Measurements from ENCODE around the gene PRIM1.
"Not testable (repeated sequence)": the region's sequence is repeated elsewhere in the genome, so short reads cannot be mapped to it uniquely, and the experiment has no call there.

The PRIM1 gene

GRCh38 chr12:56721216-56721615, 30.9 kb downstream of the PRIM1 start:
- H2AFZ ChIP-seq (ENCODE audit: low read depth, low read length), result no peak overlapping the region
- H3K36me3 ChIP-seq (ENCODE audit: insufficient read depth, low read length), result peaks cover 49% of the 10 kb centered on the region
- no peak overlapping the region for H3K4me3 ChIP-seq (ENCODE audit: low read length)
- no peaks in the 10 kb centered on the region for H3K9me3 ChIP-seq (ENCODE audit: low read length)
- no peaks in the 10 kb centered on the region for H3K27me3 ChIP-seq (ENCODE audit: insufficient read depth, low read length)
- H3K4me1 ChIP-seq (ENCODE audit: insufficient read depth, low read length), result peaks cover 26% of the 10 kb centered on the region

GRCh38 chr12:56720731-56721151, 31.4 kb downstream of the PRIM1 start:
- Histone ChIP-seq H3K27me3 (ENCODE audit: insufficient read depth, low read length) (no peaks in the 10 kb centered on the region), H2AFZ (ENCODE audit: low read depth, low read length) (no peak overlapping the region), H3K4me1 (ENCODE audit: insufficient read depth, low read length) (peaks cover 22% of the 10 kb centered on the region), H3K9me3 (ENCODE audit: low read length) (no peaks in the 10 kb centered on the region), H3K36me3 (ENCODE audit: insufficient read depth, low read length) (peaks cover 54% of the 10 kb centered on the region), H3K4me3 (ENCODE audit: low read length) (no peak overlapping the region)

- H3K27me3 ChIP-seq (ENCODE audit: insufficient read depth, low read length), result no peaks in the 10 kb centered on the region
- H3K9me3 ChIP-seq (ENCODE audit: low read length), result no peaks in the 10 kb centered on the region
- H3K36me3 ChIP-seq (ENCODE audit: insufficient read depth, low read length), result peaks cover 69% of the 10 kb centered on the region
- H3K4me1 ChIP-seq (ENCODE audit: insufficient read depth, low read length), result peaks cover 21% of the 10 kb centered on the region
- H3K4me3 ChIP-seq (ENCODE audit: low read length), result no peak overlapping the region
- H2AFZ ChIP-seq (ENCODE audit: low read depth, low read length), result no peak overlapping the region
These were observed 33.1 kb downstream of the PRIM1 start for GRCh38 chr12:56719056-56719455.

DNA sequence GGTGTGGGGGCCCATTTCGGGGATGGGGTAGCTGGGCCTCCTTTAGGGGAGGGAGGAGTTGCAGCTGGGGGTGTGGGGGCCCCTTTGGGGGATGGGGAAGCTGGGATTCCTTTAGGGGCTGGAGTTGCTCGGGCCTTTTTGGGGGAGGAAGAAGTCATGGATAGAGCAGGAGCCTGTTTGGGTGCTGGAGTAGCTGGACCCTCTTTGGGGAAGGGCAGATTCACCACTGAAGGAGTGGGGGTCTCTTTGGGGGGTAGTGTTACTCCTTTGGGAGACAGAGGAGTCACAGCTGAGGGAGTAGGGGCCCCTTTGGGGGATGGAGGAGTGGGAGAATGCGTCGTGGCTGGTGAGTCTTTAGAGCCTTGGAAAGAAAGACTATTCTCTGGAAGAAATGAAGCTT, 33.5 kb downstream of the PRIM1 start:
- Histone ChIP-seq H2AFZ (ENCODE audit: low read depth, low read length) (no peak overlapping the region), H3K9me3 (ENCODE audit: low read length) (no peaks in the 10 kb centered on the region), H3K4me3 (ENCODE audit: low read length) (no peak overlapping the region), H3K4me1 (ENCODE audit: insufficient read depth, low read length) (peaks cover 17% of the 10 kb centered on the region), H3K27me3 (ENCODE audit: insufficient read depth, low read length) (no peaks in the 10 kb centered on the region), H3K36me3 (ENCODE audit: insufficient read depth, low read length) (peaks cover 73% of the 10 kb centered on the region)

GRCh38 chr12:56718149-56718548, 34.0 kb downstream of the PRIM1 start:
- no peaks in the 10 kb centered on the region for H3K9me3 ChIP-seq (ENCODE audit: low read length)
- peaks cover 12% of the 10 kb centered on the region for H3K4me1 ChIP-seq (ENCODE audit: insufficient read depth, low read length)
- H3K27me3 ChIP-seq (ENCODE audit: insufficient read depth, low read length), result no peaks in the 10 kb centered on the region
- H3K36me3 ChIP-seq (ENCODE audit: insufficient read depth, low read length), result peaks cover 77% of the 10 kb centered on the region
- no peak overlapping the region for H2AFZ ChIP-seq (ENCODE audit: low read depth, low read length)
- H3K4me3 ChIP-seq (ENCODE audit: low read length), result no peak overlapping the region

DNA sequence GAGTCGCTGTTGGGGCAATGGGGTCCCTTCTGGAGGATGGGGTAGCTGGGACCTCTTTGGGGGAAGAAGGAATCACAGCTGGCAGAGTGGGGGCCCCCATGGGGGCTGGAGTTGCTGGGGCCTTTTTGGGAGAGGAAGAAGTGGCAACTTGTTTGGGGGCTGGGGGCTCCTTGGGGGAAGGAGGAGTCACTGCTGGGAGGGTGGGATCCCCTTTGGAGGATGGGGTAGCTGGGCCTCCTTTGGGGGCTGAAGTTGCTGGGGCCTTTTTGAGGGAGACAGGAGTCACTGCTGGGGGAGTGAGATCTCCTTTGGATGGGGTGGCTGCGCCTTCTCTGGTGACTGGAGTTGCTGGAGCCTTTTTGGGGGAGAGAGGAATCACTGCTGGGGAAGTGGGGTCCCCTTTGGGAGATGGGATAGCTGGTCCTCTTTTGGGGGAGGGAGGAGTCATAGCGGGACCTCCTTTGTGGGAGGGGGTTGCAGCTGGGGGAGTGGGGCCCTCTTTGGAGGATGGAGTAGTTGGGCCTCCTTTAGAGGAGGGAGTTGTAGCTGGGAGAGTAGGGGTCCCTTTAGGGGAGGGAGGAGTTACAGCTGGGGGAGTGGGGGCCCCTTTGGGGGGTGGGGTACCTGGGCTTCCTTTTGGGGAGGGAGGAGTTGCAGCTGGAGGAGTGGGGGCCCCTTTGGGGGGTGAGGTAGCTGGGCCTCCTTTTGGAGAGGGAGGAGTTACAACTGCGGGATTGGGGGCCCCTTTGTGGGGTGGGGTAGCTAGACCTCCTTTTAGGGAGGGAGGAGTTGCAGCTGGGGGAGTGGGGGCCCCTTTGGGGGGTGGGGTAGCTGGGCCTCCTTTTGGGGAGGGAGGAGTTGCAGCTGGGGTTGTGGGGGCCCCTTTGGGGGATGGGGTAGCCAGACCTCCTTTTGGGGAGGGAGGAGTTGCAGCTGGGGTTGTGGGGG, 34.9 kb downstream of the PRIM1 start:
- H3K27me3 ChIP-seq (ENCODE audit: insufficient read depth, low read length), result no peaks in the 10 kb centered on the region
- peaks cover 3% of the 10 kb centered on the region for H3K4me1 ChIP-seq (ENCODE audit: insufficient read depth, low read length)
- peaks cover 77% of the 10 kb centered on the region for H3K36me3 ChIP-seq (ENCODE audit: insufficient read depth, low read length)
- H2AFZ ChIP-seq (ENCODE audit: low read depth, low read length), result no peak overlapping the region
- H3K4me3 ChIP-seq (ENCODE audit: low read length), result no peak overlapping the region
- H3K9me3 ChIP-seq (ENCODE audit: low read length), result no peaks in the 10 kb centered on the region

GRCh38 chr12:56716458-56716857, 35.7 kb downstream of the PRIM1 start:
- no peaks in the 10 kb centered on the region for H3K27me3 ChIP-seq (ENCODE audit: insufficient read depth, low read length)
- H3K9me3 ChIP-seq (ENCODE audit: low read length), result no peaks in the 10 kb centered on the region
- H3K36me3 ChIP-seq (ENCODE audit: insufficient read depth, low read length), result peaks cover 75% of the 10 kb centered on the region
- no peaks in the 10 kb centered on the region for H3K4me1 ChIP-seq (ENCODE audit: insufficient read depth, low read length)
- H3K4me3 ChIP-seq (ENCODE audit: low read length), result no peak overlapping the region
- H2AFZ ChIP-seq (ENCODE audit: low read depth, low read length), result no peak overlapping the region

DNA sequence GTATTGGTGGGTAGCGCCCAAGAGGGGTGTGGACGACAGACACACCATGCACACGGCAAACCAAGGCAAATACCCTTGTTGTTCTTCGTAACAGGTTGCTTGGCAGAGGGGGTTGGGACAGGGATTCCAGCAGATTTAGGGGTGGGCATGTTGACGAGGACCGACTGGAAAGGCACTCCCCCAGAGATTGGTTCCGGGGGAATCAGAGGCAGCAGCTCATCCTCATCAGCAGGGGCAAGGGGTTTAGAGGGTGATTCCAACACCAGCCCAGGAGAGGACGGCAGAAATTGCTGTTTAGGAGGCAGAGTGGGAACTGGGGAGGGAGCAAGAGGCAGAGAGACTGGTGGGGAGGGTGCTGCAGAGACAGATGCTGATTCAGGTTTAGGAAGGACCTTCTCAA, 36.3 kb downstream of the PRIM1 start:
- no peaks in the 10 kb centered on the region for H3K9me3 ChIP-seq (ENCODE audit: low read length)
- H3K4me3 ChIP-seq (ENCODE audit: low read length), result no peak overlapping the region
- peaks cover 71% of the 10 kb centered on the region for H3K36me3 ChIP-seq (ENCODE audit: insufficient read depth, low read length)

GRCh38 chr12:56714431-56714929, 37.6 kb downstream of the PRIM1 start:
- H3K36me3 ChIP-seq (ENCODE audit: insufficient read depth, low read length), result peaks cover 58% of the 10 kb centered on the region

More for the DNA sequence above, 36.3 kb downstream of the PRIM1 start:
- Histone ChIP-seq H3K27me3 (ENCODE audit: insufficient read depth, low read length) (no peaks in the 10 kb centered on the region), H3K4me1 (ENCODE audit: insufficient read depth, low read length) (no peaks in the 10 kb centered on the region), H2AFZ (ENCODE audit: low read depth, low read length) (no peak overlapping the region)

GRCh38 chr12:56713345-56713744, 38.8 kb downstream of the PRIM1 start:
- H3K36me3 ChIP-seq (ENCODE audit: insufficient read depth, low read length), result peaks cover 50% of the 10 kb centered on the region
- H2AFZ ChIP-seq (ENCODE audit: low read depth, low read length), result no peak overlapping the region
- H3K27me3 ChIP-seq (ENCODE audit: insufficient read depth, low read length), result no peaks in the 10 kb centered on the region
- H3K9me3 ChIP-seq (ENCODE audit: low read length), result no peaks in the 10 kb centered on the region
- H3K4me1 ChIP-seq (ENCODE audit: insufficient read depth, low read length), result no peaks in the 10 kb centered on the region
- no peak overlapping the region for H3K4me3 ChIP-seq (ENCODE audit: low read length)

More at GRCh38 chr12:56714431-56714929, 37.6 kb downstream of the PRIM1 start:
- Histone ChIP-seq H3K9me3 (ENCODE audit: low read length) (no peaks in the 10 kb centered on the region), H3K4me1 (ENCODE audit: insufficient read depth, low read length) (no peaks in the 10 kb centered on the region), H2AFZ (ENCODE audit: low read depth, low read length) (no peak overlapping the region), H3K4me3 (ENCODE audit: low read length) (no peak overlapping the region), H3K27me3 (ENCODE audit: insufficient read depth, low read length) (no peaks in the 10 kb centered on the region)

DNA sequence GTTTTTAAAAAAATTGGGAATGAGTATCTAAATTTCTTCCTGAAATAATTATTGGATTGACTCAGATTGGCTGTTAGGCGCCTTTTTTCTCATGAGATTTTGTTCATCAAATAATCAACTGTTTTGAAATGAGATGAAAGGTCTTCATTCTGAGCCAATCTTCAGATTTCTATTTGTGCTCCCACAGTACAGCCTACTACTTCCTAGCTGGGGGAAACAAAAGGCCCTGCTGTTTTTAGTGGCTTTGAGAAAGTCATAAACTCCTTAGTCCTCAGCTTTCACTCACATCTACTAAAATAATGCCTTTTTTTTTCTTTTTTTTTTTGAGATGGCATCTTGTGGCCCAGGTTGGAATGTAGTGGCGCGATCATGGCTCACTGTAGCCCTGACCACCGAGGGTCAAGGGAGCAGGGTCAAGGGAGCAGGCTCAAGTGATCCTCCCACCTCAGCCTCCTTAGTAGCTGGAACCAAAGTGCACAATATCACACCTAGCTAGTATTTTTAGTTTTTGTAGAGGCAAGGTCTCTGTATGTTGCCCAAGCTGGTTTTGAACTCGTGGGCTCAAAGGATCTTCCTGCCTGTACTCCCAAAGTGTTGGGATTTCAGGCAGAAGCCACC, 42.3 kb downstream of the PRIM1 start:
- Histone ChIP-seq H3K4me3 (ENCODE audit: low read length) (no peak overlapping the region), H3K36me3 (ENCODE audit: insufficient read depth, low read length) (peaks cover 34% of the 10 kb centered on the region), H3K9me3 (ENCODE audit: low read length) (no peaks in the 10 kb centered on the region), H3K4me1 (ENCODE audit: insufficient read depth, low read length) (no peaks in the 10 kb centered on the region), H2AFZ (ENCODE audit: low read depth, low read length) (no peak overlapping the region), H3K27me3 (ENCODE audit: insufficient read depth, low read length) (no peaks in the 10 kb centered on the region)

DNA sequence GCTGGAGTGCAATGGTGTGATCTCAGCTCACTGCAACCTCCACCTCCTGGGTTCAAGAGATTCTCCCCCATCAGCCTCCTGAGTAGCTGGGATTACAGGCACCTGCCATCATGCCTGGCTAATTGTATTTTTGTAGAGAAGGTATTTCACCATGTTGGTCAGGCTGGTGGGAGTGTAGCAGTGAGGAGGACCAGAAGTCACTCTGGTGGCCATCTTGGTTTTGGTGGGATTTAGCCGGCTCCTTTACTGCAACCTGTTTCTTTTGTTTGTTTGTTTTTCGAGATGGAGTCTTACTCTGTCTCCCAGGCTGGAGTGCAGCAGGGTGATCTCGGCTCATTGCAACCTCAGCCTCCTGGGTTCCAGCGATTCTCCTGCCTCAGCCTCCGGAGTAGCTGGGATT, 47.6 kb downstream of the PRIM1 start:
- not testable (repeated sequence) for H3K4me3 ChIP-seq (ENCODE audit: low read length); H3K9me3 ChIP-seq (ENCODE audit: low read length); H2AFZ ChIP-seq (ENCODE audit: low read depth, low read length); H3K4me1 ChIP-seq (ENCODE audit: insufficient read depth, low read length); H3K27me3 ChIP-seq (ENCODE audit: insufficient read depth, low read length); H3K36me3 ChIP-seq (ENCODE audit: insufficient read depth, low read length)

DNA sequence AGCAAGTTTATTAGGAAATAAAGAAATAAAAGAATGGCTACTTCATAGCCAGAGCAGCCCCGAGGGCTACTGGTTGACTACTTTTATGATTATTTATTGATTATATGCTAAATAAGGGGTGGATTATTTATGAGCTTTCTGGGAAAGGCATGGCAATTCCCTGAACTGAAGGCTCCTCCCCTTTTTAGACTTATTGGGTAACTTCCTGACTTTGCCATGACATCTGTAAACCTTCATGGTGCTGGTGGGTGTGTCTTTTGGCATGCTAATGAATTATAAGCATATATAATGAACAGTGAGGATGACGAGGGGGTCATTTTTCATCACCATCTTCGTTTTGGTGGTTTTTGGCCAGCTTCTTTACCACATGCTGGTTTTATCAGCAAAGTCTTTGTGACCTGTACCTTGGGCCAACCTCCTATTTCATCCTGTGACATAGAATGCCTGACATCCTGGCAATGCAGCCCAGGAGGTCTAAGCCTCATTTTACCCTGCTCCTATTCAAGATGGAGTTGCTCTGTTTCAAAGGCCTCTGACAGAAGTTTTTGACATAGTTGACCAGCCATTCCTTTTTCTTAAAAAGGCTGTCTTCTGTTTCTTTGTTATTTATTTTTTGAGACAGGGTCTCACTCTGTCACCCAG, 53.0 kb downstream of the PRIM1 start:
- no peaks in the 10 kb centered on the region for H3K27me3 ChIP-seq (ENCODE audit: insufficient read depth, low read length)
- no peak overlapping the region for H2AFZ ChIP-seq (ENCODE audit: low read depth, low read length)
- no peak overlapping the region for H3K4me3 ChIP-seq (ENCODE audit: low read length)
- H3K36me3 ChIP-seq (ENCODE audit: insufficient read depth, low read length), result no peaks in the 10 kb centered on the region
- H3K4me1 ChIP-seq (ENCODE audit: insufficient read depth, low read length), result peaks cover 3% of the 10 kb centered on the region
- no peaks in the 10 kb centered on the region for H3K9me3 ChIP-seq (ENCODE audit: low read length)
